K562 (cell line): ENCODE measurements around the gene SNPH. TPM values are rescaled to one million over a fixed set of nuclear protein-coding genes. Genes with fewer than 3 reads are reported as not detected.

Experiments used
- CHCHD3 ChIP-seq: fragments of 250-450 bp; sonication (Bioruptor Pico); IDR thresholded peaks from 2 replicates; pipeline ENCODE4 v2.1.2; 2022; ENCODE audit warnings: mild to moderate bottlenecking
- E2F3 ChIP-seq: fragments of 250-450 bp; sonication (Bioruptor Pico); IDR thresholded peaks from 2 replicates; pipeline ENCODE4 v1.4.0; 2020; ENCODE audit warnings: mild to moderate bottlenecking
- EWSR1 ChIP-seq: fragments of 450-650 bp; IDR thresholded peaks from 2 replicates; pipeline ENCODE4 v1.6.1; 2018; ENCODE audit warnings: borderline replicate concordance, mild to moderate bottlenecking, low read depth, moderate library complexity; ENCODE audit not compliant: partially characterized antibody
- FOSL1 ChIP-seq: fragments of 200-800 bp; sonication (Bioruptor generic); conservative IDR thresholded peaks from 2 replicates; pipeline ENCODE4 v1.6.1; 2016; ENCODE audit warnings: missing genetic modification characterization, missing compliant biosample characterization
- LEF1 ChIP-seq: fragments of 450-650 bp; IDR thresholded peaks from 2 replicates; pipeline ENCODE4 v1.6.1; 2016; ENCODE audit warnings: mild to moderate bottlenecking
- ZBTB49 ChIP-seq: sonication (generic); formaldehyde crosslinking; IDR thresholded peaks from 2 replicates; pipeline ENCODE4 v1.8.0; 2022; ENCODE audit warnings: missing genetic modification reagents, mild to moderate bottlenecking, borderline replicate concordance
- ZNF707 ChIP-seq: fragments of 250-450 bp; sonication (Bioruptor Pico); conservative IDR thresholded peaks from 2 replicates; pipeline ENCODE4 v1.8.0; 2022; ENCODE audit warnings: inconsistent platforms, mild to moderate bottlenecking, moderate library complexity
- polyA plus RNA-seq, 8 experiments: library from polyadenylated mRNA; depleted of rRNA in 4 of 8; stranded (reverse) in 5 of 8; unstranded in 3 of 8; fragments of >200 nt; fragmentation: Nextera tagmentation in 2 of 8; fragmentation: Illumina TruSeq in 1 of 8; extraction: Ambion mirVana in 2 of 8; extraction: Trizol in 1 of 8; gene quantifications; 2 replicates each; pipeline versions ENCODE4 v1.2.1 to v1.2.3, GENCODE V29; 2011 to 2014; ENCODE audit warnings: inconsistent platforms in 1 of 8, missing spikeins in 1 of 8
- total RNA-seq, 7 experiments: library from RNA; depleted of rRNA in 6 of 7; stranded (reverse); fragments of >200 nt in 6 of 7; fragmentation: Illumina TruSeq in 2 of 7; extraction: Trizol in 2 of 7; gene quantifications; 2 replicates each; pipeline versions ENCODE4 v1.2.1 to v1.2.3, GENCODE V29; 2011 to 2021; ENCODE audit warnings: low replicate concordance in 1 of 7
- TF ChIP-seq, protein P1 (sequence below): fragments of 200-600 bp; sonication (generic); IDR thresholded peaks from one replicate; pipeline ENCODE4 v1.6.1; 2012; ENCODE audit warnings: mild to moderate bottlenecking, low read depth, low read length, inconsistent platforms
- TF ChIP-seq, protein P2 (sequence below): fragments of 200-400 bp; formaldehyde crosslinking; IDR thresholded peaks from 2 replicates; pipeline ENCODE4 v1.6.1; 2017; ENCODE audit warnings: mild to moderate bottlenecking, low read depth, low read length, moderate library complexity

SNPH gene
- total and polyA plus RNA-seq, 9 of the 15 experiments (the other 6 are each of a cell fraction or from before 2014, with no cell fraction given): 0.03 to 4.2 (median 1.4) TPM

- TF ChIP-seq ZBTB49 (CRISPR knock-in tag) (no peak), E2F3 (CRISPR knock-in tag) (no peak), CHCHD3 (CRISPR knock-in tag) (no peak), ZNF707 (CRISPR knock-in tag) (no peak), EWSR1 (no peak), FOSL1 (tag) (peak; percentile 60), LEF1 (no peak)
- TF ChIP-seq, protein P1, sequence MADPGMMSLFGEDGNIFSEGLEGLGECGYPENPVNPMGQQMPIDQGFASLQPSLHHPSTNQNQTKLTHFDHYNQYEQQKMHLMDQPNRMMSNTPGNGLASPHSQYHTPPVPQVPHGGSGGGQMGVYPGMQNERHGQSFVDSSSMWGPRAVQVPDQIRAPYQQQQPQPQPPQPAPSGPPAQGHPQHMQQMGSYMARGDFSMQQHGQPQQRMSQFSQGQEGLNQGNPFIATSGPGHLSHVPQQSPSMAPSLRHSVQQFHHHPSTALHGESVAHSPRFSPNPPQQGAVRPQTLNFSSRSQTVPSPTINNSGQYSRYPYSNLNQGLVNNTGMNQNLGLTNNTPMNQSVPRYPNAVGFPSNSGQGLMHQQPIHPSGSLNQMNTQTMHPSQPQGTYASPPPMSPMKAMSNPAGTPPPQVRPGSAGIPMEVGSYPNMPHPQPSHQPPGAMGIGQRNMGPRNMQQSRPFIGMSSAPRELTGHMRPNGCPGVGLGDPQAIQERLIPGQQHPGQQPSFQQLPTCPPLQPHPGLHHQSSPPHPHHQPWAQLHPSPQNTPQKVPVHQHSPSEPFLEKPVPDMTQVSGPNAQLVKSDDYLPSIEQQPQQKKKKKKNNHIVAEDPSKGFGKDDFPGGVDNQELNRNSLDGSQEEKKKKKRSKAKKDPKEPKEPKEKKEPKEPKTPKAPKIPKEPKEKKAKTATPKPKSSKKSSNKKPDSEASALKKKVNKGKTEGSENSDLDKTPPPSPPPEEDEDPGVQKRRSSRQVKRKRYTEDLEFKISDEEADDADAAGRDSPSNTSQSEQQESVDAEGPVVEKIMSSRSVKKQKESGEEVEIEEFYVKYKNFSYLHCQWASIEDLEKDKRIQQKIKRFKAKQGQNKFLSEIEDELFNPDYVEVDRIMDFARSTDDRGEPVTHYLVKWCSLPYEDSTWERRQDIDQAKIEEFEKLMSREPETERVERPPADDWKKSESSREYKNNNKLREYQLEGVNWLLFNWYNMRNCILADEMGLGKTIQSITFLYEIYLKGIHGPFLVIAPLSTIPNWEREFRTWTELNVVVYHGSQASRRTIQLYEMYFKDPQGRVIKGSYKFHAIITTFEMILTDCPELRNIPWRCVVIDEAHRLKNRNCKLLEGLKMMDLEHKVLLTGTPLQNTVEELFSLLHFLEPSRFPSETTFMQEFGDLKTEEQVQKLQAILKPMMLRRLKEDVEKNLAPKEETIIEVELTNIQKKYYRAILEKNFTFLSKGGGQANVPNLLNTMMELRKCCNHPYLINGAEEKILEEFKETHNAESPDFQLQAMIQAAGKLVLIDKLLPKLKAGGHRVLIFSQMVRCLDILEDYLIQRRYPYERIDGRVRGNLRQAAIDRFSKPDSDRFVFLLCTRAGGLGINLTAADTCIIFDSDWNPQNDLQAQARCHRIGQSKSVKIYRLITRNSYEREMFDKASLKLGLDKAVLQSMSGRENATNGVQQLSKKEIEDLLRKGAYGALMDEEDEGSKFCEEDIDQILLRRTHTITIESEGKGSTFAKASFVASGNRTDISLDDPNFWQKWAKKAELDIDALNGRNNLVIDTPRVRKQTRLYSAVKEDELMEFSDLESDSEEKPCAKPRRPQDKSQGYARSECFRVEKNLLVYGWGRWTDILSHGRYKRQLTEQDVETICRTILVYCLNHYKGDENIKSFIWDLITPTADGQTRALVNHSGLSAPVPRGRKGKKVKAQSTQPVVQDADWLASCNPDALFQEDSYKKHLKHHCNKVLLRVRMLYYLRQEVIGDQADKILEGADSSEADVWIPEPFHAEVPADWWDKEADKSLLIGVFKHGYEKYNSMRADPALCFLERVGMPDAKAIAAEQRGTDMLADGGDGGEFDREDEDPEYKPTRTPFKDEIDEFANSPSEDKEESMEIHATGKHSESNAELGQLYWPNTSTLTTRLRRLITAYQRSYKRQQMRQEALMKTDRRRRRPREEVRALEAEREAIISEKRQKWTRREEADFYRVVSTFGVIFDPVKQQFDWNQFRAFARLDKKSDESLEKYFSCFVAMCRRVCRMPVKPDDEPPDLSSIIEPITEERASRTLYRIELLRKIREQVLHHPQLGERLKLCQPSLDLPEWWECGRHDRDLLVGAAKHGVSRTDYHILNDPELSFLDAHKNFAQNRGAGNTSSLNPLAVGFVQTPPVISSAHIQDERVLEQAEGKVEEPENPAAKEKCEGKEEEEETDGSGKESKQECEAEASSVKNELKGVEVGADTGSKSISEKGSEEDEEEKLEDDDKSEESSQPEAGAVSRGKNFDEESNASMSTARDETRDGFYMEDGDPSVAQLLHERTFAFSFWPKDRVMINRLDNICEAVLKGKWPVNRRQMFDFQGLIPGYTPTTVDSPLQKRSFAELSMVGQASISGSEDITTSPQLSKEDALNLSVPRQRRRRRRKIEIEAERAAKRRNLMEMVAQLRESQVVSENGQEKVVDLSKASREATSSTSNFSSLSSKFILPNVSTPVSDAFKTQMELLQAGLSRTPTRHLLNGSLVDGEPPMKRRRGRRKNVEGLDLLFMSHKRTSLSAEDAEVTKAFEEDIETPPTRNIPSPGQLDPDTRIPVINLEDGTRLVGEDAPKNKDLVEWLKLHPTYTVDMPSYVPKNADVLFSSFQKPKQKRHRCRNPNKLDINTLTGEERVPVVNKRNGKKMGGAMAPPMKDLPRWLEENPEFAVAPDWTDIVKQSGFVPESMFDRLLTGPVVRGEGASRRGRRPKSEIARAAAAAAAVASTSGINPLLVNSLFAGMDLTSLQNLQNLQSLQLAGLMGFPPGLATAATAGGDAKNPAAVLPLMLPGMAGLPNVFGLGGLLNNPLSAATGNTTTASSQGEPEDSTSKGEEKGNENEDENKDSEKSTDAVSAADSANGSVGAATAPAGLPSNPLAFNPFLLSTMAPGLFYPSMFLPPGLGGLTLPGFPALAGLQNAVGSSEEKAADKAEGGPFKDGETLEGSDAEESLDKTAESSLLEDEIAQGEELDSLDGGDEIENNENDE: no peak
- TF ChIP-seq, protein P2, sequence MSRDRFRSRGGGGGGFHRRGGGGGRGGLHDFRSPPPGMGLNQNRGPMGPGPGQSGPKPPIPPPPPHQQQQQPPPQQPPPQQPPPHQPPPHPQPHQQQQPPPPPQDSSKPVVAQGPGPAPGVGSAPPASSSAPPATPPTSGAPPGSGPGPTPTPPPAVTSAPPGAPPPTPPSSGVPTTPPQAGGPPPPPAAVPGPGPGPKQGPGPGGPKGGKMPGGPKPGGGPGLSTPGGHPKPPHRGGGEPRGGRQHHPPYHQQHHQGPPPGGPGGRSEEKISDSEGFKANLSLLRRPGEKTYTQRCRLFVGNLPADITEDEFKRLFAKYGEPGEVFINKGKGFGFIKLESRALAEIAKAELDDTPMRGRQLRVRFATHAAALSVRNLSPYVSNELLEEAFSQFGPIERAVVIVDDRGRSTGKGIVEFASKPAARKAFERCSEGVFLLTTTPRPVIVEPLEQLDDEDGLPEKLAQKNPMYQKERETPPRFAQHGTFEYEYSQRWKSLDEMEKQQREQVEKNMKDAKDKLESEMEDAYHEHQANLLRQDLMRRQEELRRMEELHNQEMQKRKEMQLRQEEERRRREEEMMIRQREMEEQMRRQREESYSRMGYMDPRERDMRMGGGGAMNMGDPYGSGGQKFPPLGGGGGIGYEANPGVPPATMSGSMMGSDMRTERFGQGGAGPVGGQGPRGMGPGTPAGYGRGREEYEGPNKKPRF: no peak
Observed at GRCh38 chr20:1301031-1301529, 35.0 kb downstream of the SNPH start (continued).
